ENCODE data around the gene PRR22.
"Not testable (repeated sequence)": the region's sequence is repeated elsewhere in the genome, so short reads cannot be mapped to it uniquely, and the experiment has no call there.

PRR22 gene

DNA sequence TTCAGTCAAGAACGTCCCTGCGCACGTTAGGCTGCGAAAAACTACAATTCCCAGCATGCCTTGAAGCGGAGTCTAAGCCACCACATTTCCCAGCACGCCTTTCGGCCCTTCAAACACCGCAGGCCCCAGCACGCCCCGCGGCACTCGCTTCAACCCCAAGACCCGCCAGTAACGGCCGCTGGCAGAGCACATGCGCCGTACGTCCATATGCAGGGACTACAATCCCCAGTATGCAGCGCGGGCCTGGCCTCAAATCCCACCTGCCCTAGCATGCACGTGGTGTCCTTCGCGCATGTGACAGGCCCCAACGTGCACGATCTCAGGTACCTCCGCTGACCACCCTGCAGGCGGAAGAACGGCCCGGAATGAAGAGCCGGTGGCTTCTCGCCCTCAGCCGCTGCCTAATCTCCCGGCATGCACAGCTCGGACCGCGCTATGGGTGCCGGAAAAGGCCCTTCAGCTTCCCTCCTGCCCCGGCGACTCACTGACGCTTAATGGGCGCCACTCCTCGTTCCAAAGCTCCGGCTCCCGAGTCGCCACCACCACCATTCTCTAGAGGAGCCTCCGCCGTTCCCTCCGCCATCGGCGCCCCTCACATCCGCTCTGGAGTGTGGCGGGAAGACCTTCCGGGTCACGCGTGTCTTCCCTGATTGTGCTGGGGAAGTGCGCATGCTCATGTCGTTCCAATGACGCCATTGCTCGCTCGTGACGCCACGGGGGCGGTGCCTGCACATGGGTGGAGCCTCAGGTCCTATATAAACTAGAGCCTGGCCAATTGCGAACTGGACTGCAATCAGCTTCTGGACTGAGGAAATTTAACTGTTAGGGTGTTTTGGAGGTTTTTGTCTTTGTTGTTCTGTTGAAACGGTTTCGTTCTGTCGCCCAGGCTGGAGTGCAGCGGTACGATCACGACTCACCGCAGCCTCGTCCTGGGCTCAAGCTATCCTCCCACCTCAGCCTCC is 6.3 kb upstream of the PRR22 start, which contains the start of gene DUS3L:
Gene DUS3L (minus strand): TSS at position 605 of the 962 bp plus-strand sequence. CDS start 22 bp downstream, at position 583.
- peak; percentile 98 for DNase-seq (ENCODE audit: low read depth)

DNA sequence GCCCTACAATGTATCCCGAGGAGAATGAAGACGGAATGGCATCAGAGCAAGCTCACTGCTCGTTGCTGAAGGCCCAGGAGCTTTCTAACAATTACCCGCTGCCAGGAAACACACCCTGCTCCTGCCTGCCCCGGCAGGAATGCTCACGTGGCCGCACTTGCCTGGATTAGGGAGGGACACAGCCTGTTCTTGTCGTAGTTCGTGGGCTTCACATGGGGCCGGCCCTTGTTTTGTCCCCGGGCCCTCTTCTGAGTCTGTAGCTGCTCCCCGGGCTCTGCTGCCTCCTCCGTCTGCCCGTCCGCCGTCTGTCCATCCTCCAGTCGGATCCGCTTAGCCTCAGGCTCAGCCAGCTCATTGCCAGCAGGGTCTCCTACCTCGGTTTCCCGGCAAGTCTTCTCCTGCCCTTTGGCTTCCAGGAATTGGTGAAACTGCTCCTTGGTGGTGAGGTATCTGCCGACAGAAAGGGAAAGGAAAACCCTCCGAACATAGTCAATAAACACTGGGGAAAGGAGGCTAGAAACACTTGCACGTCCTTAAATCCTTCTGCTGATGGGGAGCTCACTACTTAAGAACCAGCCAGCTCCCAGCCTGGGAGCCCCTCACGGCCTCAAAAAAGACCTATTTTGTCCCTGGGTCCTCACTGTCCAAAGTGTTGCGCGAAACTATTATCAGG is 5.5 kb upstream of the PRR22 start:
- DNase-seq (ENCODE audit: low read depth), result no peak

DNA sequence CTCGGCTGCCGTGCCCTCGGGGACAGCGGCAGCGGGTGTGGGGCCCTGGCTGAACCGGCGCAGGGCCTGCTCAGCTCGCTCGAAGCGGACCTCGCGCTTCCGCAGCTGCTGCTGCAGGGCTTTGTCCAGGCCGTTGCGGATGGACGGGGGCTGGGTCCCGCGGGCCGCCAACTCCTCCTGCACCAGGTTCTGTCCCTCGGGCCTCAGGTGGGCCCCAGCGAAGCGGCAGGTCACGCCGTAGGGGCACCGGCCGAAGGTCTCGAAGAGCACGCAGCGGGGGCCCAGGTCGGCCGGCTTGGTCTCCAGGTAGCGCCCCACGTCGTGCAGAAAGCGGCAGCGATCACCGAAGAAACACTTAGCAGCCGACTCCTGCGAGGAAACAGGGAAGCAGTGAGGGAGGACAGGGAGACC is 4.8 kb upstream of the PRR22 start:
- no peak for DNase-seq (ENCODE audit: low read depth)

DNA sequence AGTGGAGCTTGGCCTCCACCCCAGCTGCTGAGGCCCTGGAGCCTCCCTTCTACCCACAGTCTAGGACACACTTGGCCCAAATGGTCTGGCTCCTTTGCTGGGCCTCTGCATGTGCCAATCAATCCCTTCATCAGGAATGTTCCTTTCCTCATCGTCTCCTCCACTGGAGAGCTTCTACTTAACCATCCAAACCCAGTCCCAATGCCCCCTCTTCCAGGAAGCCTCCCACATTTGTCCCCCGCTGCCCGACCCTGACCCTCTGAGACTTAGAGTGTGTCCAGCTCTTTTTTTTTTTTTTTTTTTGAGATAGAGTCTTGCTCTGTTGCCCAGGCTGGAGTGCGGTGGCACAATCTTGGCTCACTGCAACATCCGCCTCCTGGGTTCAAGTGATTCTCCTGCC is 3.9 kb upstream of the PRR22 start:
- DNase-seq (ENCODE audit: low read depth), result no peak

DNA sequence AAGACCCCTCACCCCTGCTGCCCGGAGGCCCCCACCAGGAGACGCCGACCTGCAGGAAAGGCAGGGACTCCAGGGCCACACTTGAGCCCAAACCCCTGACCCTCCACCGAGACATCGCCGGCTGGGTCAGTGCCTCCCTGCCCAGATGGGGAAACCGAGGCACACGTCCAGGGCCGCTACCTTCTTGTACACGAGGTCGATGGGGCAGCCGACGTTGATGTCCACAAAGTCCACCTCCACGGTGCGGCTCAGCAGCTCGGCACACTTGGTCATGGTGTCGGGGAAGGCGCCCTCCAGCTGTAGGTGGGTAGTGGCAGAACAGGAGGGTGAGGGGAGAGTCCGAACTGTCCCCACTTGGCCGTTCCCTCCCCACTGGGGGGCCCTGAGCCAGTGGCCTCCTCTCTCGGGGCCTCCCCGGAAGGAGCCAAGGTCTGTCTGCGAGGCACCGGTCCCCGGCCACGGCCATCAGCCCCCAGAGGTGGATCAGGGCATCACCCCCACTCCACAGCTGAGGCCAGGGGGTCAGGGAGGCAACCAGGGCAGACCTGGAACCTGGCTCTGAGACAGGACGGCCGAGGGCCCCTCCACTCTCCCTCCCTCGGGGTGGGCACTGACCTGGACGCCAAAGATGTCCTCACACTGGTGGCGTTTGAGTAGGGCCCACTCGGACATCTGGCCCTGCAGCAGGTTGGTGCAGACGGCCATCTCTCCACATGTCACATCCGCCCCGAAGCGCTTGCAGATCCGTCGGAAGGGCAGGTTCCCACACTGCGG is 3.0 kb upstream of the PRR22 start:
- DNase-seq (ENCODE audit: low read depth), result no peak

DNA sequence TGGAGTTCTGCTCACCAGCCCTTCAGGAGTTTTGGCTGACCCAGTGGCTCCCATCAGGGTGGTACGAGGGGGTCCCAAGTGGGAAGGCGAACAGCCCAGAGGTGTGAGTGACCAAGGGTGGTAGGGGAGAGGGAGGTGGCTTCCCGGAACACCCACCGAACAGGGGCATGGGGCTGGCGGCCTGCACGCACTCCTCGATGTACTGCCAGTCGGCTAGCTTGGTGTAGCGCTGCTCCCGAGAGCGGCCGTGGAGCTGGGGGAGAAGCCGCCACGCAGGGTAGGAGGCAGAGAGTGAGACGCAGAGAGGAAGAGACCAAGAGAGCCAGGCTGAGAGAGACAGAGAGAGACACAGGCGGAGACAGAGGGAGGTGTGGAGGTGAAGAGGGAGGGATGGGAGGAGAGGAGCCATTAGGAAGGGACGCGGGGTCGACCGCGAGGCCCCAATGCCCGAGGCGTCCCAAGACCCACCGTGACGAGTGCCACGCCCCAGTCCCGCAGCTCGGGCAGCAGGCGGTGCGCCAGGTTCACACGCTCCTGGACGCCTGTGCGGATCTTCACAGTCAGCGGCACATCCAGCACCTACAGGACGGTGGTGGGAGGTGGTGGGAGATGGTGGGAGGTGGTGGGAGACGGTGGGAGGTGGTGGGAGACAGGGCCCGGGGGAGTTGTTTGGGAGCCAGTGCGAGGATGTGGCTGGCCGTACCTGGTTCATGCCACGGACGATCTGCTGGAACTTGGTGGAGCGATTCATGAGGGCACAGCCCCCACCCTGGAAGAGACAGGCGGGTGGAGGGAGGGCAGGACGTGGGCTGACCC is 2.3 kb upstream of the PRR22 start:
- no peak for DNase-seq (ENCODE audit: low read depth)

DNA sequence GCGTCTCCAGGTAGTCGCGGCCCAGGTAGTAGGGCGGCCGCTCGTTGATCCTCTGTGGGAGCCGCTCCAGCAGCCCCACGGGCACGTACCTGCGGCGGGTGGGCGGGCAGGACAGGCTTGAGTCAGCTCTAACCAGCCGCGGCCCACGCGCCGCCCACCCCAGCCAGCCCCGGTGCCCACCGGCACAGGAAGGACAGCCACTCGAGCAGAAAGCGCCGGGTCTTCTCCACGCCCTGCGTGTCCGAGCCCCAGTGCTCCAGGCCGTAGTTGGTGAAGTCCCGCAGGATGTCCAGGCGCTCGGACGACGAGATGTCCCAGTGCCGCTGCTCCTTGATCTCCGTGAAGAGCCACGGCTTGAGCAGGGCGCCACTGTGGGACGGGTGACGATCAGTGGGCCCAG is 877 bp upstream of the PRR22 start:
- no peak for DNase-seq (ENCODE audit: low read depth)

DNA sequence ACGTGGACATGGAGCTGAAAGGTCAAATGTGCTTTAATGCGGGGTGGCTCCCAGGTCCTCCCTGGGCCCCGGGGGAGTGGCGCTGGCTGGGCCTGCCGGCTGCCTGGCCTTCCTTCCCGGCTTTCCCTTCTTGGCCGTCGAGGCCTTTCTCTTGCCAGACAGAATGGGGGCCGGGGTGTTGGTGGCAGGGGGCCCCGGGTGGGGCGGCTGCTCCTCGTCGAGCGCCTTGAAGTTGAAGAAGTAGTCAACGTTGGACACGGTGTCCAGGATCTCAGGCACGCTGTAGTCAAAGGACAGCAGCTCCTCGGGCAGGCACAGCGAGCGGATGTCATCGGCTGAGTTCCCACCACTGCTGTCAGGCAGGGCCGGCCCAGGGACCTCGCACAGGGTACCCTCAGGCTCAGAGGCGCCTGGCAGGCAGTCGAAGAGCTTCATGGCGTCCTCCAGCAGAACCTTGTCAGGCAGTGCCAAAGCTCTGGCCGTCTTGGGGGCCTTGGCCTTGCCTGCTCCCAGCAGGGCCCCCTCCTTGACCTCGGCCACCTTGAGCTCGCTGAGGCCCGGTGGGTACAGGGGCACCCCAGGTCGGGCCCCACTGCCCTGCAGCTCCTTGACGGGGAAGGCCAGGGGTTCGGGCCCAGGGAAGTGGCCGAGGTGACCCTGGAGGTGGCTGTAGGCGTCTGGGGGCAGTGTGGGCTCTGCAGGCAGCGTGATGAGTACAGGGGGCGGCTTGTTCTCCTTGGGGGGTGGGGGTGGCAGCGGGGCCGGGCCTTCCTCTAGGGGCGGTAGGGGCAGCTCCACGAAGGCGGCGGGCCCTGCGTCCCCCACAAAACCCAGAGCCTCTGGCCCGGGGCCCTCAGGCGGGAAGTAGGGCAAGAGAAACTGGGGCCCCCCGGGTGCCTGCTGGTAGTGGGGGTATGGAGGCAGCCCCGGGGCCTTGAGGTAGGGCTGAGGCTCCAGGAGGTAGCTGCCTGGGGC is 1.3 kb downstream of the PRR22 start:
- DNase-seq (ENCODE audit: low read depth), result no peak

DNA sequence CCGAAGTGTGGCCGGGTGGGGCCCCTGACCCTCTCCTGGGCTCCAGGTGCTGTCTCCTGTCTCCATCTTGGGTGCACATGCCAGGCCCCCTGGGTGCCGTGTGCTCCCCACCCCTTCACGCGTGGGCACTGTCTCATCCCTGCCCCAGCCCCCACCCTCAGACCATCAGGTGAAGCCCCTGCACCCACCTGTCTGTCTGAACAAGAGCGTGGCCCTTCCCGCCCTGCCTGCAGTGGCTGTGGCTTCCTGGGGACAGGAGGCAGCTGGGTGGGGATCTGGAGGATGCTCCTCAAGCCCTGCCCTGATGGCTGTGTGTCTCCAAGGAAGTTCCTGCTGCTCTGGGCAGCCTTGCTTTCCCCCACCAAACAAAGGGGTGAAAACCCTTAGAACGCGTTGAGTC is 2.2 kb downstream of the PRR22 start:
- DNase-seq (ENCODE audit: low read depth), result no peak

DNA sequence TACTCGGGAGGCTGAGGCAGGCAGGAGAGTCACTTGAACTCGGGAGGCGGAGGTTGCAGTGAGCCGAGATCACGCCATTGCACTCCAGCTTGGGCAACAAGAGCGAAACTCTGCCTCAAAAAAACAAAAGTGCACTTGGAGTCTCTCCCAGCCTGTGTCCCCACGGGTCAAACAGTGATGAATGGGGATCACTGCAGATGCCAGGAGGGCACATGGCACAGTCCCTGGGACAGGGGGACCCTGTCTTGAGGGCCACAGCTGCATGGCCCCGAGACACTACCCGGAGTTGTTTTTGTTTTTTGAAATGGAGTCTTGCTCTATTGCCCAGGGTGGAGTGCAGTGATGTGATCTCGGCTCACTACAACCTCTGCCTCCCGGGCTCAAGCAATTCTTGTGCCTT is 3.6 kb downstream of the PRR22 start:
- DNase-seq (ENCODE audit: low read depth), result not testable (repeated sequence)

DNA sequence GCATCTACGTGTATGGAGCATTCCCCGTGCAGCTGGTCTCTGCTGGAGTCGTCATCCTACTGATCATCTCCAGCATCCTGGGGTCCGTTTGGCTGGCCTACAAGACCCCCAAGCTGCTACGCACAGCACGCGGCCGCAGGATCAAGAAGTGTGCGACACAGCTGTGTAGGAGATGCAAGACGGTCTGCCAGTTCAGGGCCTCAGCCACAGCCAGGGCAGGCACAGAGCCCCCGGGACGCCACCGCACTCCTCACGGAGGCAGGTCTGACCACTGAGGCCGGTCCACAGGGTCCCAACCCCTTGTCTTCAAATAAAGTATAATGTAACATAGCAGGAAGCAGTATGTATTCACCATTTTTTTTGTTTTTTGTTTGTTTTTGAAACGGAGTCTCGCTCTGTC is 6.1 kb downstream of the PRR22 start:
- no peak for DNase-seq (ENCODE audit: low read depth)

DNA sequence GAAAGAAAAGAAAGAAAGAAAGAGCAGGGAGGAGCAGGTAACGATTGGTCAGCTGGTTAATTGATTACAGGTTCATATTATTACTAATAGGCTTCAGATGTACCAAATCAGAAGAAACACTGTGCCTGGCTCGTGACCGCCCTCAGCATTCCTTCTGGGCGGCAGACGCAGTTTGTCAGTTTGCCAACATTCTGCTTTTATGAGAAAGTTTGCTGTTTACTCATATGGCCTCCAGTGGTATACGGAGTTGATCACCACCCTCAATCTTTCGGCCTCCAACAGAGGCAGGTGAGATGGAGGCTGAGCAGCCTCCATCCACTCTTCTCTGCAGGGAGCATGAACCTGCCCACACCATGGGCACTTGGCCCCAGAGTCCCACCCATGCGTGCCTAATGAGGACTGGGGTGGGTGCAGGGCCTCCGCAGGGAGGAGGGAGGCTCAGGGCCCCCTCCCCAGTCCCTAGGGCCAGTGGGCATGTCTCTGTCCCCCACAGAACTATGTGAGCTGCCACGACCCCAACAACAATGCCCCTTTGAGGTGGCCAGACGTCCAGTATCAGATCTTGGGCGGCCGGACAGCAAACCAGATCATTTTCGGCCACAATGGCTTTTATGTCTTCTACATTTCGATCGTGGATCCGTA is 8.8 kb downstream of the PRR22 start:
- DNase-seq (ENCODE audit: low read depth), result peak; percentile 83

DNA sequence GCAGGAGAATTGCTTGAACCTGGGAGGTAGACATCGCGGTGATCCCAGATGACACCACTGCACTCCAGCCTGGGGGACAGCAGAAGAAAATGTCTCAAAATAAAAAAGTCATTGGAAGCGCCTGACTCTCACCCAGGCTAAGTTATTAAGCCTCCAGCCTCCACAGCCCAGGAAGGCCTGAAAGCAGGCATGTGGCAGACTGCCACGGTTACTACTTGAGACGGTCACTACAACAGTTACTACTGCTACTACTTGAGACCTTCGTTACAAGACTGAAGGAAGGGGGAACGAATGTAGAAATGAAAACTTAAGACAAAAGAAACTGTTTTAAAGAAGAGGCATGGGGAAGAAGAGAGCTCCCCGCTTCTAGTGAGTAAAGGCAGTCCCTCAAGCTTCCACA is 9.6 kb downstream of the PRR22 start:
- no peak for DNase-seq (ENCODE audit: low read depth)

DNA sequence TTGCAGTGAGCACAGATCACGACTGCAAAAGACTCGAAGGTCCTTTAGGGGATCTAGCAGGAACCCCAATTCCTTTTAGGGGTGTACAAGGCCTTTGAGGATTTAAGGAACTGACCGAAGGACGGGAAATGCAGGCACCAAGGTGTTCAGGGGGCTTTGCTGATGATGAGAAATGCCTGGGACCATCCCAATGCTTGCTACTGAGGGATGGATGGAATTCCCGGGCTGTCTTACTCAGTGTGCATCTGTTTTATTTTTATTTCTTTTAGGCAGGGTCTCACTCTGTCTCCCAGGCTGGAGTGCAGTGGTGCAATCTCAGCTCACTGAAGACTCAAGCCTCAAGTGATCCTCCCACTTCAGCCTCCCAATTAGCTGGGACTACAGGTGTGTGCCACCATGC is 11.3 kb downstream of the PRR22 start:
- no peak for DNase-seq (ENCODE audit: low read depth)

DNA sequence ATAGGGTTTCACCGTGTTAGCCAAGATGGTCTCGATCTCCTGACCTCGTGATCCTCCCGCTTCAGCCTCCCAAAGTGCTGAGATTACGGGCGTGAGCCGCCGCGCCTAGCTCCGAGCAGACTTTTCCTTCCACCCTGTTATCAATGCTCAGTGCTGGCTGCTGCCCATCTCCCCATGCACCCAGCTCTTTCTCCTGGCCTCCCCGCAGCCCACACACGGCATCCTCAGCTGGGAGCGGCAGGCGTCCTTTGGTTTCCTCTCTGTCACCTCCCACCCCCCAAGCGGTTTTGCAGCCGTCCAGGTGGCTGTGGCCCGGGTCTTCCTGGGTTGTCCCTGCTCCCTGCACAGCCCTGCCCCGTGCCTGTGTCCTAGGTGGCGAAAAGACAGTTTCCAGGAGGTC is 12.1 kb downstream of the PRR22 start:
- no peak for DNase-seq (ENCODE audit: low read depth)

DNA sequence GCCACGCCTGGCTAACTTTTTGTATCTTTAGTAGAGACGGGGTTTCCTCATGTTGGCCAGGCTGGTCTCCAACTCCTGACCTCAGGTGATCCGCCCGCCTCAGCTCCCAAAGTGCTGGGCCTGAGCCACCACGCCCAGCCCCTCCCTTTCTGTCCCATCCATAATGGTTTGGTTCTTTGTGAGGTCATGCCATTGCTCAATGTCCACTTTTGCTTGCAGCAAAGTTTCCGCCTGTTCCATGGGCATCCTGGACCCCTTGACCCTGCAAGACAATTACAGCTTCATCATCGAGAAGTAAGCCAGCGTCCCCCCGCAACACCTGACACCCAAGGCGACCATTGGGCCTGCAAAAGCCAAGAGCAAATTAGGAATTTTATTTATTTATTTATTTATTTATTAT is 16.6 kb downstream of the PRR22 start:
- no peak for DNase-seq (ENCODE audit: low read depth)

DNA sequence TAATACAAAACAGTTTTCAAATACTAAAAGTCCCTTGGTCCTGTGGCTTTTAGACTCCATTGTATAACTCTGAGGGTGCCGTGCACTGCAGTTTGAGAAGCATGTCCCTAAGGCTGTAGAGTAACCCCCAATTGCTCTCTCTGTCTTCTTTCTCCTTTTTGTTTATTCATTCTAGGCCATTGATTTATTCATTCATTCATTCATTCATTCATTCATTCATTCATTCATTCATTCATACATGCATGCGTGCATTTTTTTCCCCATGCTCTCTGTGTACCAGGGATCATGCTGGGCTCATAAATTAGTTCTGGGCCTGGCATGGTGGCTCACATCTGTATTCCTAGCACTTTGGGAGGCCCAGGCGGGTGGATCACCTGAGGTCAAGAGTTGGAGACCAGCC is 19.3 kb downstream of the PRR22 start:
- DNase-seq (ENCODE audit: low read depth), result no peak

DNA sequence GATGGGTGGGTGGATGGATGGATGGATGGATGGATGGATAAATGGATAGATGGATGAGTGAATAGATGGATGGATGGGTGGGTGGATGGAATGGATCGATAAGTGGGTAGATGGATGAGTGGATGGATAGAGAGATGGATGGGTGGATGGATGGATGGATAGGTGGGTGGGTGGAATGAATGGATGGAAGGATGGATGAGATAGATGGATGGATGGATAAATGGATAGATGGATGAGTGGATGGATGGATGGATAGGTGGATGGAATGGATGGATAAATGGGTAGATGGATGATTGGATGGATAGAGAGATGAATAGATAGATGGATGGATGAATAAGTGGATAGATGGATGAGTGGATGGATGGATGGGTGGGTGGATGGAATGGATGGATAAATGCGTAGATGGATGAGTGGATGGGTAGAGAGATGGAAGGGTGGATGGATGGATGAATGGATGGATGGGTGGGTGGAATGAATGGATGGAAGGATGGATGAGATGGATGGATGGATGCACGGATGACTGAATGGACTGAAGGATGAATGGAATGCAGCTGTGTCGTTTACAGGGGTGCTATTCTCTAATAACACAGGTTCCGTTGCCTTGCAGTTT is 21.8 kb downstream of the PRR22 start:
- no peak for DNase-seq (ENCODE audit: low read depth)

DNA sequence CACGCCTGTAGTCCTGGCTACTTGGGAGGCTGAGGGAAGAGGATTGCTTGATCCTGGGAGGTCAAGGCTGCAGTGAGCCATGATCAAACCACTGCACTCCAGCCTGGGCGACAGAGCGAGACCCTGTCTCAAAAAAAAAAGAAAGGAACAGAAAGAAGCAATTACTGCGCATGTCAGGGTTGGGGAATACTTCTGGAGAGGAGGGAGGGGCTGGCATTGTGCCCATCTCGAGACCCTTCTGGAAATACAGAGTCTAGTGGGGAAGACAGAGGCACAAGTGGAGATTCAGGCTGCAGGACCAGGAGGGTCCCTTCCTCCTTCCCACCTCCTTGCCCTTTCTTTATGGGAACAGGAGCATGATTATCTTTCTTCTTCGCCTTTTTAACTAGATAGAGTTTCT is 30.8 kb downstream of the PRR22 start:
- DNase-seq (ENCODE audit: low read depth), result no peak

DNA sequence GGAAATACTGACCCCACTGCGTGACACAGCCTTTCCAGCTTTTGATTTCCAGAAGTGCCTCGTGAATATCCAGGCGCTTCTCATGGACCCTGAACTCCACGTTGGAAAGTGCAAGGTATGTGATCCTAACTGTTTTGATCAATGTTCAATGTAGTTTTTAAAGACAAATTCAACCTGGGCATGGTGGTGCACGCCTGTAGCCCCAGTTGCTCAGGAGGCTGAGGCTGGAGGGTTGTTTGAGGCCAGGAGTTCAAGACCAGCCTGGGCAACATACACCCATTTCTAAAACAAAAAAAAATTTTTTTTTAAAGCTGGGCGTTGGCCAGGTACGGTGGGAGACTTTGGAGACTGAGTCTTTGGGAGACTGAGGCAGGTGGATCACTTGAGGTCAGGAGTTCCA is 32.8 kb downstream of the PRR22 start:
- DNase-seq (ENCODE audit: low read depth), result no peak
